Measurements from ENCODE around the gene HEXIM2. TPM values are rescaled to one million over a fixed set of nuclear protein-coding genes. Genes with fewer than 3 reads are reported as not detected.

Gene HEXIM2
- total RNA-seq, 4 donors from 2014 or later, result 3.0 to 11.6 (median 7.6) TPM; not detected in 1

DNA sequence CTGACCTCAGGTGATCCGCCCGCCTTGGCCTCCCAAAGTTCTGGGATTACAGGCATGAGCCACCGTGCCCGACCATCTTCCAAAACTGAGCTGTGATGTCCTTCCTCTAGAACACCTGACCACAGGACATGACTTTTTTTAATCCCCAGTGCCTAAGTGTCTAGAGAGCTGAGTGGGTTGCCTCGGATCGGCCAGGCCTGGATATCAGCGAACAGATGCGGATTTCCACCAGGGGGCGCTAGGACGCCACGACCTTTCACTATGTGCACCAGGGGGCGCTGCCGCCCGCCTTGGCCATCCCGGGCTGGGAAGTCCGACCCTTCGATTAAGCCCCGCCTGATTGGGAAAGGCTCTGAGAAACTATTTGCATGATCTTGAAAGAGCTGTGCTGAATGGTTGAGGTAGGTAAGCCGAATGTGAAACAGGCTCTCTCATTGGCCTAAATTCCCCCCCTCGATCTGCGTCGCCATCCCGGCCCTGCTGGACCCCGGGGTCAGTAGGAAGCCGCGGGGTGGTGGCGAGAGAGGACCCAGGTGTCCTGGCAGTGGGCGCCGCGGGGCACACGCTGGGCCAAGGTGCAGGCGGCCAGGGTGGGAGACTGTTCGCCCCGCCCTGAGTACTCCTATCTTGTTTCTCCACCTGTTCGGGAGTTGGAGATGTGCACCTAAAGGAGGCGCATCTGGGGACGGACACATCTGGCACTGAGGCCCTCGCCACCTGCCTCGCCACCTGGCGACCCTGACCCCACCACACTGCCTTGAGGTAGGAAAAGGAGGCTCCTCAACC, 26.3 kb upstream of the HEXIM2 start, which contains the start of gene ACBD4:
TSS of gene ACBD4 (plus strand) at position 496 of the 786 bp plus-strand sequence. CDS start 458 bp downstream, outside the sequence.
- TF ChIP-seq, protein P1, sequence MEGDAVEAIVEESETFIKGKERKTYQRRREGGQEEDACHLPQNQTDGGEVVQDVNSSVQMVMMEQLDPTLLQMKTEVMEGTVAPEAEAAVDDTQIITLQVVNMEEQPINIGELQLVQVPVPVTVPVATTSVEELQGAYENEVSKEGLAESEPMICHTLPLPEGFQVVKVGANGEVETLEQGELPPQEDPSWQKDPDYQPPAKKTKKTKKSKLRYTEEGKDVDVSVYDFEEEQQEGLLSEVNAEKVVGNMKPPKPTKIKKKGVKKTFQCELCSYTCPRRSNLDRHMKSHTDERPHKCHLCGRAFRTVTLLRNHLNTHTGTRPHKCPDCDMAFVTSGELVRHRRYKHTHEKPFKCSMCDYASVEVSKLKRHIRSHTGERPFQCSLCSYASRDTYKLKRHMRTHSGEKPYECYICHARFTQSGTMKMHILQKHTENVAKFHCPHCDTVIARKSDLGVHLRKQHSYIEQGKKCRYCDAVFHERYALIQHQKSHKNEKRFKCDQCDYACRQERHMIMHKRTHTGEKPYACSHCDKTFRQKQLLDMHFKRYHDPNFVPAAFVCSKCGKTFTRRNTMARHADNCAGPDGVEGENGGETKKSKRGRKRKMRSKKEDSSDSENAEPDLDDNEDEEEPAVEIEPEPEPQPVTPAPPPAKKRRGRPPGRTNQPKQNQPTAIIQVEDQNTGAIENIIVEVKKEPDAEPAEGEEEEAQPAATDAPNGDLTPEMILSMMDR (IDR thresholded peaks at IDR 0.05), result peak; percentile 99 to 100 (median 100)
- TF ChIP-seq POLR2A (IDR thresholded peaks at IDR 0.05), result peak; percentile 44 to 65
- no peaks in the 10 kb centered on the region for H3K36me3 ChIP-seq
- no peaks in the 10 kb centered on the region for H3K9me3 ChIP-seq
- peak within 1 kb of the TSS; percentile 68 to 83 for H3K4me3 ChIP-seq
- DNase-seq, result peak; percentile 97
- intact Hi-C loops (cut with DNase I; ENCODE audit: low total_unique reads), result loop anchor here (5.0 kb wide), 1 partner anchor 62 kb away; no protein-coding TSS in a partner anchor
- peak within 1 kb of the TSS; percentile 90 to 94 for H3K27ac ChIP-seq
- H3K4me1 ChIP-seq, result peaks cover 8% of the 10 kb centered on the region in 2 donors
- no peaks in the 10 kb centered on the region for H3K27me3 ChIP-seq

DNA sequence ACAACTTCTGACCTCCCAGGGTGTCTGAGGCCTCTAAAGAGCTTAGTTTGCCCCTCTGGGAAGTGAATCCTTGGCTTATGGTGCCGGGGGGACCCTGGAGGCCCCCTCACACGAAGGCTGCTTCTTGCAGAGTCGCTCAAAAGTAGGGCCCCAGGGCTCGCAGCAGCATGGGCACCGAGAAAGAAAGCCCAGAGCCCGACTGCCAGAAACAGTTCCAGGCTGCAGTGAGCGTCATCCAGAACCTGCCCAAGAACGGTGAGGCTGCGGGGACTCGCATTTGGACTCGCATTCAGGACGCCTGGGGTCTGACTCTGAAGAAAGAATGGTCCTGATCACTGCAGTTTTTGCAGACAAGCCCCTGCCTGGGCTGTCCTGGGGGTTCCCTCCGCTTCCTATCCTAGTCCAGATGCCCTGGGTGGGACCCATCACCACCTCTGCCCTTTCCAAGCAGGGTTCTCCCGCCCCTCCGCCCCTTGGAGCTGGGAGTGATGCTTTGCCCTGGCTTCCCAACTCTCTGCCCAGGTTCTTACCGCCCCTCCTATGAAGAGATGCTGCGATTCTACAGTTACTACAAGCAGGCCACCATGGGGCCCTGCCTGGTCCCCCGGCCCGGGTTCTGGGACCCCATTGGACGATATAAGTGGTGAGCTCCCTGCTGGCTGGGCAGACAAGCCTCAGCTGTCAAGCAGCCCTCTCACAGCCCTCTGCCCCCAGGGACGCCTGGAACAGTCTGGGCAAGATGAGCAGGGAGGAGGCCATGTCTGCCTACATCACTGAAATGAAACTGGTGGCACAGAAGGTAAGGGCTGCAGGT, 25.5 kb upstream of the HEXIM2 start:
- no peak for TF ChIP-seq POLR2A (IDR thresholded peaks at IDR 0.05)
- TF ChIP-seq, protein P1 (IDR thresholded peaks at IDR 0.05), result no peak
- Histone ChIP-seq H3K36me3 (no peaks in the 10 kb centered on the region), H3K4me3 (peak overlapping the region; percentile 68 to 83), H3K27me3 (no peaks in the 10 kb centered on the region), H3K27ac (peak overlapping the region; percentile 90 to 94), H3K4me1 (peaks cover 1 to 8% of the 10 kb centered on the region in 2 donors), H3K9me3 (no peaks in the 10 kb centered on the region)
- intact Hi-C loops (cut with DNase I; ENCODE audit: low total_unique reads), result loop anchor here (5.0 kb wide), 1 partner anchor 61 kb away; no protein-coding TSS in a partner anchor
- no peak for DNase-seq

DNA sequence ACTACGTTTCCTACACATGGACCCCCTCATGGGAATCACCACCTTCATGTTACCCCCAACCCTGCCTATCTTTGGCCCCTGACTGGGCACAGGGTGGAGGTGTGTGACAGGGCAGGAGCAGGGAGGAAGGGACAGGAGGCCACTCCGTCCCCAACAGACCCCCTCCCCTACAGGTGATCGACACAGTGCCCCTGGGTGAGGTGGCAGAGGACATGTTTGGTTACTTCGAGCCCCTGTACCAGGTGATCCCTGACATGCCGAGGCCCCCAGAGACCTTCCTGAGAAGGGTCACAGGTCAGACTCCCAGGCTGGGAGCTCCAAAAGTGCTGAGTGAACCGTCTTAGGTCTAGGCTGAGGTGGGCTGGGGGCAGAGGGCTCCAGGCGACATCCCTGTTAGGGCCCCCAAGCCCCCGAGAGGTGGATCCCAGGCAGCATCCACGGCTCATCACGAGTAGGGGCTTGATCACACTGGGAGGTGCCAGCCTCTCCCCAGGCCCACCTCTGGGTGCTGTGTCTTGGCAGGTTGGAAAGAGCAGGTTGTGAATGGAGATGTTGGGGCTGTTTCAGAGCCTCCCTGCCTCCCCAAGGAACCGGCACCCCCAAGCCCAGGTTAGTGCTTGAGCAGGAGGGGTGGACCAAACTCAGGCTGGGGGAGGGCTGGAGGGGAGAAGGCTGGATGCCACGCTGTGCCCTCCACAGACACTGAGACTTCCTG, 24.7 kb upstream of the HEXIM2 start:
- peak overlapping the region in 1 of 2 donors; percentile 90 for H3K27ac ChIP-seq
- TF ChIP-seq, protein P1 (IDR thresholded peaks at IDR 0.05), result no peak
- no peak for TF ChIP-seq POLR2A (IDR thresholded peaks at IDR 0.05)

DNA sequence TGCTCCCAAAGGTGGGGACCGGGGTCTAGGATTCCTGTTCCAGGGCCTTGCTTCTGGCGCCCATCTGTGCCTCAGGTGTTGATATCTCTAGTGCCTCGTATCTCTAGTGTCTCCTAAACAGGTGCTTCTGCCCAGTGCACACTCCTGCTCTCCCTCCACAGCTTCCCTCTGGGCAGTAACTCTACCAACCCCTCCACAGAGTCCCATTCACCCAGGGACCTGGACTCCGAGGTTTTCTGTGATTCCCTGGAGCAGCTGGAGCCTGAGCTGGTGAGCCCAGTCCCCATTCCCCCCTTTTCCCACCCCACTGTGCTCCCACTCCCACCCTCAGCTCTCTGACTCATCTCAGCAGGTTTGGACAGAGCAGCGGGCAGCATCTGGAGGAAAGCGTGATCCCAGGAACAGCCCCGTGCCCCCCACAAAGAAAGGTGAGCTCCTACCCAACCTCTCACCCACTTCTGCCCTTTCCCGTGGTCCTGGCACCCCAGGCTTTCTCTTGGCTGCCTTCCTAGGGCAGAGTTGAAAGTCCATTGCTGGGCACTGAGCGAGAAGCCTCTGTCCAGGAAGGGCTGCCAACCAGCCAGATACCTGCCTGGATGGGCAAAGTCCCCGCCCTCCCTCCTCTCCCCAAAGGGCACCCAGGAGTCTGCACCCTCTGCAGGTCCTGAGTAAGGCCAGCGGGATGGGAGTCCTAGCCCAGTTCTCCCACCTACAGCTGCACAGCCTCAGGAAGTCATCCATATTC, 23.9 kb upstream of the HEXIM2 start:
- H3K4me3 ChIP-seq, result no peak overlapping the region
- no peaks in the 10 kb centered on the region for H3K36me3 ChIP-seq
- peaks cover 0 to 8% of the 10 kb centered on the region in 2 donors for H3K4me1 ChIP-seq
- H3K27ac ChIP-seq, result no peak overlapping the region
- no peaks in the 10 kb centered on the region for H3K27me3 ChIP-seq
- intact Hi-C loops (cut with DNase I; ENCODE audit: low total_unique reads), result loop anchor here (5.0 kb wide), 1 partner anchor 60 kb away; no protein-coding TSS in a partner anchor
- TF ChIP-seq, protein P1 (IDR thresholded peaks at IDR 0.05), result no peak
- DNase-seq, result no peak
- no peaks in the 10 kb centered on the region for H3K9me3 ChIP-seq

More for the DNA sequence above, 24.7 kb upstream of the HEXIM2 start:
- Histone ChIP-seq H3K4me1 (peaks cover 0 to 8% of the 10 kb centered on the region in 2 donors), H3K36me3 (no peaks in the 10 kb centered on the region), H3K4me3 (no peak overlapping the region), H3K9me3 (no peaks in the 10 kb centered on the region), H3K27me3 (no peaks in the 10 kb centered on the region)
- no peak for DNase-seq
- intact Hi-C loops (cut with DNase I; ENCODE audit: low total_unique reads), result loop anchor here (5.0 kb wide), 1 partner anchor 60 kb away; no protein-coding TSS in a partner anchor
